ENCODE measurements around the gene FOXO4. TPM values are rescaled to one million over a fixed set of nuclear protein-coding genes. Genes with fewer than 3 reads are reported as not detected.

Gene FOXO4
- total RNA-seq, 4 donors from 2014 or later: 14.9 to 18.8 (median 16.9) TPM

DNA sequence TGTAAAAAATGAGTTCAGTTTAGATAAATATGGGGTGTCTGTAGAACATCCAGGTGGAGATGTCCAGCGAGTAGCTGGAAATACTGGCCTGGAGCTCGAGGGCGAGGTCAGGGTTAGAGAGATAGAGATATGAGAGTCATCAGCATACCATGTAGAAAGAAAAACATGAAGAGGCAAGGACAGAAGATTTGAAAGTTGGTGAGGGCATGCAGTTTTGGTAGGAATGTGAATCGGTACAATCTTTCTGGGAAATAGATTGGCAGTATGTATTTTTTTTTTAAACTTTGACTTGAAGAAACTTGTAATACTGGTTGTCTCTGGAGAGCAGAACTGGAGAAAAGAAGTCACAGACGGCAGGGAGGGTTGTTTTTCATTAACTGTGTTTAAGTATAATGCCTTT lies 25.1 kb upstream of the FOXO4 start:
- TF ChIP-seq, protein P1, sequence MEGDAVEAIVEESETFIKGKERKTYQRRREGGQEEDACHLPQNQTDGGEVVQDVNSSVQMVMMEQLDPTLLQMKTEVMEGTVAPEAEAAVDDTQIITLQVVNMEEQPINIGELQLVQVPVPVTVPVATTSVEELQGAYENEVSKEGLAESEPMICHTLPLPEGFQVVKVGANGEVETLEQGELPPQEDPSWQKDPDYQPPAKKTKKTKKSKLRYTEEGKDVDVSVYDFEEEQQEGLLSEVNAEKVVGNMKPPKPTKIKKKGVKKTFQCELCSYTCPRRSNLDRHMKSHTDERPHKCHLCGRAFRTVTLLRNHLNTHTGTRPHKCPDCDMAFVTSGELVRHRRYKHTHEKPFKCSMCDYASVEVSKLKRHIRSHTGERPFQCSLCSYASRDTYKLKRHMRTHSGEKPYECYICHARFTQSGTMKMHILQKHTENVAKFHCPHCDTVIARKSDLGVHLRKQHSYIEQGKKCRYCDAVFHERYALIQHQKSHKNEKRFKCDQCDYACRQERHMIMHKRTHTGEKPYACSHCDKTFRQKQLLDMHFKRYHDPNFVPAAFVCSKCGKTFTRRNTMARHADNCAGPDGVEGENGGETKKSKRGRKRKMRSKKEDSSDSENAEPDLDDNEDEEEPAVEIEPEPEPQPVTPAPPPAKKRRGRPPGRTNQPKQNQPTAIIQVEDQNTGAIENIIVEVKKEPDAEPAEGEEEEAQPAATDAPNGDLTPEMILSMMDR (IDR thresholded peaks at IDR 0.05): no peak
- TF ChIP-seq POLR2A (IDR thresholded peaks at IDR 0.05): no peak
- no peak for DNase-seq
- Histone ChIP-seq H3K36me3 (no peaks in the 10 kb centered on the region), H3K4me1 (peaks cover 0 to 4% of the 10 kb centered on the region in 2 donors), H3K4me3 (replicated peaks in 1 of 3) (no peak overlapping the region), H3K9me3 (no peaks in the 10 kb centered on the region), H3K27me3 (no peaks in the 10 kb centered on the region), H3K27ac (no peak overlapping the region)
- intact Hi-C loops (cut with DNase I): no loop called here
- WGBS, 2 donors: 78 to 79% methylated on average over 5 of the region's 5 CpGs

DNA sequence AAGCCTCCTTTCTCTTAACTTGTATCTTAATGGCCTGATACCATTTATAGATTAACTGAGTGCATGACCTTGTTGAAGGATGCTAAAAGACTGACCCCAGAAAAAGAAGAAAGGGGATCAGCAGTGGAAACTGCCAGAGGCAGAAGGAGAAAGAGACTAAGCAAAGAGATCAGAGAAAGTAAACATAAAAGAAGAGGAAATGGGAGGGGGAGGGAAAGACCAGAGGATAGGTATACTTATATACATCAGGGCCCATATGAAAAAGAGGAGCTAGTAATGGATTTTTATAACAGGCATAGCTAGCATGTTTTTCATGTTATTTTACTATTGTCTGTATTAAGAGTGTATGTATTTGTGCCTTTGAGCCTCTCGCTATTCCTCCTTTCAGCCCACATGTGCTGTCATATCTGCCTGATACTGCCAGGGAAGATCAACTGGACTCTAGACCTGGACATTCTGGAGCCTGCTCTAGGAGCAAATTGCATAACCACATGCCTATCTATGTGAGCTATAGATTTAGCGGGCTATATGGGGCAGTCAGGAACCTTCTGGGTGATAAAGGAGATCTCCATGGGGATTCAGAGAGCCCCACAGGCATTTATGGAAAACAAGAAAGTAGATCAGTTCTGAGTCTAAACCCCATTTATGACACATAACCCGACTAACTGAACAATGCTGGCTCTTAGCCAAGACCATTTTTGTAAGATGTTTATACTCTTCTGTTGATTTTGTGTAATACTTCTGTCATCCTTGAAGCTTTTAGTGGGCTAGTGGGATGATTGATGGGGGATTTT lies 14.1 kb upstream of the FOXO4 start:
- 52 to 60% methylated on average over 3 of the region's 3 CpGs for WGBS, 2 donors
- no peak for DNase-seq
- Histone ChIP-seq H3K4me3 (replicated peaks in 1 of 3) (no peak overlapping the region), H3K9me3 (no peaks in the 10 kb centered on the region), H3K27me3 (no peaks in the 10 kb centered on the region), H3K4me1 (no peaks in the 10 kb centered on the region), H3K36me3 (no peaks in the 10 kb centered on the region), H3K27ac (no peak overlapping the region)
- intact Hi-C loops (cut with DNase I): no loop called here
- TF ChIP-seq, protein P1 (IDR thresholded peaks at IDR 0.05): no peak
- no peak for TF ChIP-seq POLR2A (IDR thresholded peaks at IDR 0.05)

DNA sequence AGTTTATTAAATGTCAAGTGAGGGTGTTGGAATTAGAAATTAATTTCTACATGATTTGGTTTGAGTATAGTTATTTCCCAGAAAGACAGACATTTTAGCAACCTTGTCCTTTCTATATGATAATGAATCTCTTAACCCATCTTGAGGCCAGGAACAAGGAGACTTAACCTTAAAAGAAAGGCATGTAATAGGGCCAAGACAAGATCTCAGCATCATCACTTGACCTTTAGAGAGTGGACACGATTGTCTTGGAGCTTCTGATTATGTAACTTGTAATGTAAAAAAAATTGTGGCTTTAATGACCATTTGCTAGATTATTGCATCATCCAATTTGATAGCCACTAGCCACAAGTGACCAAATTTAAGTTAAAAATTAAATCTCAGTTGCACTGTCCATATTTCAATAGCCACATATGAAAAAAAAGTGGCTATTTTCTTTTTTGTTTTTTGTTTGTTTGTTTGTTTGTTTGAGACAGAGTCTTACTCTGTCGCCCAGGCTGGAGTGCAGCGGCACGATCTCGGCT lies 13.5 kb upstream of the FOXO4 start:
- no peak for TF ChIP-seq POLR2A (IDR thresholded peaks at IDR 0.05)
- TF ChIP-seq, protein P1 (IDR thresholded peaks at IDR 0.05): no peak
- Histone ChIP-seq H3K27me3 (no peaks in the 10 kb centered on the region), H3K4me1 (no peaks in the 10 kb centered on the region), H3K27ac (no peak overlapping the region), H3K4me3 (replicated peaks in 1 of 3) (no peak overlapping the region), H3K9me3 (no peaks in the 10 kb centered on the region), H3K36me3 (no peaks in the 10 kb centered on the region)
- DNase-seq: no peak
- intact Hi-C loops (cut with DNase I): no loop called here
- 80 to 86% methylated on average over 5 of the region's 5 CpGs for WGBS, 2 donors

DNA sequence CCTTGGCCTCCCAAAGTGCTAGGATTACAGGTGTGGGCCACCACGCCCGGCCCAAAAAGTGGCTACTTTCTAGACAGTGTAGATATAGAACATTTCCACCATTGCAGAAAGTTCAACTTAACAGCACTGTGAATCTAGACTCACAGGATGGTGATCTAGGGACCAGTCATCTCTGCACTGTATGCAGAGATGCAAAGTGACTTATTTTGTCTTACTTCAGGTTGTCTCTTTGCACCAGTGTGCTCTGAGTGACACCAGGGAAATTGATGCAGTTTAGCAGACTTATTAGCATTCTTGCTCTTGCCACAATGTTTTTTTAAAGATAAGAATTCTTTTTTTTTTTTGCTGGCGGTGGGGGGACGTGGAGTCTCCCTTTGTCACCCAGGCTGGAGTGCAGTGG lies 12.8 kb upstream of the FOXO4 start:
- intact Hi-C loops (cut with DNase I): no loop called here
- Histone ChIP-seq H3K4me3 (replicated peaks in 1 of 3) (no peak overlapping the region), H3K27me3 (no peaks in the 10 kb centered on the region), H3K36me3 (no peaks in the 10 kb centered on the region), H3K27ac (no peak overlapping the region), H3K4me1 (no peaks in the 10 kb centered on the region), H3K9me3 (no peaks in the 10 kb centered on the region)
- no peak for DNase-seq
- TF ChIP-seq, protein P1 (IDR thresholded peaks at IDR 0.05): no peak
- no peak for TF ChIP-seq POLR2A (IDR thresholded peaks at IDR 0.05)
- 85 to 86% methylated on average over 4 of the region's 4 CpGs for WGBS, 2 donors

DNA sequence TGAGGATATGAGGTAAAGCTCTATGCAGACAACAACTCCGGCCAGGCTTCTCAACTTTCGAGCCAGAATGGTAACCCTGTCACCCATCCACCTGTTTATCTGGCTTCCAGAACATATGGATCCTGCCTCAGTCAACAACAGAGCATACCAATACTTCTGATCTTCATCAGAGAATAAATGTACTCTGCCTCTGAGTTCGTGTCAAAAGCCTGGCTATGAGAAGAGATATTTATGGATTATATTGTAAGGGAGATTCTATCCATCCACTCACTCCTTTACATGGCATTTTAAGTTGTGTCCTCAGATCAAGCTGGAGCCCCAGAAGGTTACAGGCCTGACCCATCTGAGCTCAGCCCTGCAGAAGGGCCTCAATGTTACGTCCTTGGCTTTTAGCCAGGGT lies 9.8 kb upstream of the FOXO4 start:
- intact Hi-C loops (cut with DNase I): no loop called here
- H3K27ac ChIP-seq: no peak overlapping the region
- TF ChIP-seq, protein P1 (IDR thresholded peaks at IDR 0.05): no peak
- no peak for TF ChIP-seq POLR2A (IDR thresholded peaks at IDR 0.05)
- no peaks in the 10 kb centered on the region for H3K27me3 ChIP-seq
- no peaks in the 10 kb centered on the region for H3K4me1 ChIP-seq
- DNase-seq: no peak
- no peaks in the 10 kb centered on the region for H3K9me3 ChIP-seq
- H3K36me3 ChIP-seq: no peaks in the 10 kb centered on the region
- WGBS, 2 donors: 74% methylated on average over 3 to 4 of the region's 4 CpGs
- H3K4me3 ChIP-seq (replicated peaks in 1 of 3): no peak overlapping the region

Data from thyroid gland (tissue), 4 donors.